Parathyroid adenoma (tissue), 2 donors: ENCODE results near the gene QRSL1.

ENCODE experiments used
- H2AFZ ChIP-seq: fragments of 300-600 bp; sonication (generic); one replicate; pipeline ENCODE4 v1.7.0; 2017; ENCODE audit warnings: antibody characterized with exemption, mild to moderate bottlenecking
- H3K27ac ChIP-seq: fragments of 300-600 bp; sonication (generic); one replicate; pipeline ENCODE4 v1.7.0; 2017
- H3K27me3 ChIP-seq: fragments of 300-600 bp; sonication (generic); one replicate; pipeline ENCODE4 v1.7.0; 2017; ENCODE audit warnings: low read length; ENCODE audit not compliant: control insufficient read depth, insufficient read depth
- H3K36me3 ChIP-seq: fragments of 300-600 bp; sonication (generic); one replicate; pipeline ENCODE4 v1.7.0; 2017; ENCODE audit warnings: low read length; ENCODE audit not compliant: control insufficient read depth, insufficient read depth
- H3K4me1 ChIP-seq: fragments of 300-600 bp; sonication (generic); one replicate; pipeline ENCODE4 v1.7.0; 2017; ENCODE audit warnings: control low read depth
- H3K4me2 ChIP-seq: fragments of 300-600 bp; sonication (generic); one replicate; pipeline ENCODE4 v1.7.0; 2017; ENCODE audit warnings: low read length
- H3K4me3 ChIP-seq: fragments of 300-600 bp; sonication (generic); one replicate; pipeline ENCODE4 v1.7.0; 2017; ENCODE audit warnings: low read depth, low read length
- H3K79me2 ChIP-seq: fragments of 300-600 bp; sonication (generic); one replicate; pipeline ENCODE4 v1.7.0; 2017; ENCODE audit warnings: control low read depth
- H3K9ac ChIP-seq: fragments of 300-600 bp; sonication (generic); one replicate; pipeline ENCODE4 v1.7.0; 2017; ENCODE audit warnings: mild to moderate bottlenecking
- H3K9me3 ChIP-seq: fragments of 300-600 bp; sonication (generic); one replicate; pipeline ENCODE4 v1.7.0; 2017; ENCODE audit warnings: low read length; ENCODE audit not compliant: control insufficient read depth
- TF ChIP-seq, protein P1 (sequence below): fragments of 300-600 bp; sonication (generic); IDR thresholded peaks from one replicate; pipeline ENCODE4 v1.7.0; 2017; ENCODE audit warnings: antibody characterized with exemption, mild to moderate bottlenecking
- donor health status: primary hyperparathyroidism.

The QRSL1 gene

DNA sequence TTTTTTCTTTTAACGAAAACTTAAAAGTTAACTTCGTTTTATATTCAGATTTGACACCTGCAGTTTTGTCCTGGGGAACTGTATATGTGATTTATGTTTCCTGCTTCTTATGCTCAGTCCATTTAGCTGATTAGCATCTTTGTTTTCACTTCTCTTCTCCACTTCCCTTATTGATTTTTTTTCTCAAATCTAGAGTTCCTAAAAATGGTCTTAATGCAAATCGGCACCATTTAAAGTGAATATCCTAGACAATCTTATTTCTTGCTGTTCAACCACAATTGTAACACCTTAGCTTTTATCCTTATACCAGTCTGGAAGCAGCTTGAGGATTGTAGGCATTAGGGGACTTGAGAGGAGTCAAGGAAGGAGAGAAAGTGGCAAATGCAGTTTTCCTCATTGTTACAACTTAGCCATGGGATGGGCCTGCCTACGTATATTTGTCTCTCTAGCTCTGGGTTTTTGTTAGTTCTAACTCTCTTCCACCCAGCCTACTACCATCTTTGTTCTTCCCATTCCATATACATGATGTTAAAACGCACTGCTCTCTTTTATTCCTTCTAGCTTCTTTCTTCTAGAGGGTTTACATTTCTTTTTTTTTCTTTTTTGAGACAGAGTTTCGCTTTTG lies 8.5 kb downstream of the QRSL1 start:
- no peak overlapping the region for H3K27ac ChIP-seq
- no peak overlapping the region for H3K9ac ChIP-seq
- H2AFZ ChIP-seq: no peak overlapping the region
- H3K4me1 ChIP-seq: no peaks in the 10 kb centered on the region
- no peaks in the 10 kb centered on the region for H3K27me3 ChIP-seq
- peaks cover 25% of the 10 kb centered on the region for H3K79me2 ChIP-seq
- TF ChIP-seq, protein P1, sequence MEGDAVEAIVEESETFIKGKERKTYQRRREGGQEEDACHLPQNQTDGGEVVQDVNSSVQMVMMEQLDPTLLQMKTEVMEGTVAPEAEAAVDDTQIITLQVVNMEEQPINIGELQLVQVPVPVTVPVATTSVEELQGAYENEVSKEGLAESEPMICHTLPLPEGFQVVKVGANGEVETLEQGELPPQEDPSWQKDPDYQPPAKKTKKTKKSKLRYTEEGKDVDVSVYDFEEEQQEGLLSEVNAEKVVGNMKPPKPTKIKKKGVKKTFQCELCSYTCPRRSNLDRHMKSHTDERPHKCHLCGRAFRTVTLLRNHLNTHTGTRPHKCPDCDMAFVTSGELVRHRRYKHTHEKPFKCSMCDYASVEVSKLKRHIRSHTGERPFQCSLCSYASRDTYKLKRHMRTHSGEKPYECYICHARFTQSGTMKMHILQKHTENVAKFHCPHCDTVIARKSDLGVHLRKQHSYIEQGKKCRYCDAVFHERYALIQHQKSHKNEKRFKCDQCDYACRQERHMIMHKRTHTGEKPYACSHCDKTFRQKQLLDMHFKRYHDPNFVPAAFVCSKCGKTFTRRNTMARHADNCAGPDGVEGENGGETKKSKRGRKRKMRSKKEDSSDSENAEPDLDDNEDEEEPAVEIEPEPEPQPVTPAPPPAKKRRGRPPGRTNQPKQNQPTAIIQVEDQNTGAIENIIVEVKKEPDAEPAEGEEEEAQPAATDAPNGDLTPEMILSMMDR: no peak
- no peak overlapping the region for H3K4me2 ChIP-seq
- H3K4me3 ChIP-seq: no peak overlapping the region
- H3K9me3 ChIP-seq: no peaks in the 10 kb centered on the region
- no peaks in the 10 kb centered on the region for H3K36me3 ChIP-seq

DNA sequence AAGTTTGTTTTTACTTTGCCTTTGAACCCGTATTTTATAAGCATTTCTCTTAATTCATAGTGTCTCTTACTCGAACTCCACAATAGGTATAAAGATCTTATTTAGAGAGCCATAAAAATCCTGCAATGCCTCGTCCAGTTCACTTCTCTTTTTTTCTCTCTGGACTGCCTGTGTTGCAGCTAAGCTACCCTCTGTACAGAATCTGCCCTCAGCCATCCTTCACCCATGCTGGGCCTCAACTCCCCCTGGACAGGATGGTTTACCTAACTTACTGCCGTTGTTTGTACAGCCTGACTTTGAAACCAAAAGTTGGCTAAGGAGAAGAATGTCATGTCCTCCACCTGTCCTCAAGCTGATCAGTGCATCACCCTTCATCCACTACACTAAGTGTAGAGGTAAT lies 10.4 kb downstream of the QRSL1 start:
- no peak overlapping the region for H3K27ac ChIP-seq
- no peaks in the 10 kb centered on the region for H3K4me1 ChIP-seq
- H2AFZ ChIP-seq: no peak overlapping the region
- H3K4me3 ChIP-seq: no peak overlapping the region
- no peaks in the 10 kb centered on the region for H3K36me3 ChIP-seq
- H3K9me3 ChIP-seq: no peaks in the 10 kb centered on the region
- no peak overlapping the region for H3K9ac ChIP-seq
- peaks cover 13% of the 10 kb centered on the region for H3K79me2 ChIP-seq
- H3K4me2 ChIP-seq: no peak overlapping the region
- TF ChIP-seq, protein P1: no peak
- H3K27me3 ChIP-seq: no peaks in the 10 kb centered on the region

DNA sequence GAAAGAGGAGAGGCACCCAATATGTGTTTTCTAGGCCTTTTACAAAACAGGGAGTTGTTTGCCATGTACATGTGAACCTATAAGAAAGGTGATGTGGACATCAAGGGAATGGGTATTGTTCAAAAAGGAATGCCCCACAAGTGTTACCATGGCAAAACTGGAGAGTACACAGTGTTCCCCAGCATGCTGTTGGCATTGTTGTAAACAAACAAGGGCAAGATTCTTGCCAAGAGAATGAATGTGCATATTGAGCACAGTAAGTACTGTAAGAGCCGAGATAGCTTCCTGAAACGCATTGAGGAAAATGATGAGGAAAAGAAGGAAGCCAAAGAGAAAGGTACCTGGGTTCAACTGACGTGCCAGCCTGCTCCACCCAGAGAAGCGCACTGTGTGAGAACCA lies 13.1 kb downstream of the QRSL1 start:
- Histone ChIP-seq H3K4me2 (no peak overlapping the region), H3K27me3 (no peaks in the 10 kb centered on the region), H3K36me3 (no peaks in the 10 kb centered on the region), H3K79me2 (peaks cover 6% of the 10 kb centered on the region), H3K27ac (no peak overlapping the region), H2AFZ (no peak overlapping the region), H3K9ac (no peak overlapping the region), H3K4me3 (no peak overlapping the region), H3K4me1 (no peaks in the 10 kb centered on the region), H3K9me3 (no peaks in the 10 kb centered on the region)
- TF ChIP-seq, protein P1: no peak

DNA sequence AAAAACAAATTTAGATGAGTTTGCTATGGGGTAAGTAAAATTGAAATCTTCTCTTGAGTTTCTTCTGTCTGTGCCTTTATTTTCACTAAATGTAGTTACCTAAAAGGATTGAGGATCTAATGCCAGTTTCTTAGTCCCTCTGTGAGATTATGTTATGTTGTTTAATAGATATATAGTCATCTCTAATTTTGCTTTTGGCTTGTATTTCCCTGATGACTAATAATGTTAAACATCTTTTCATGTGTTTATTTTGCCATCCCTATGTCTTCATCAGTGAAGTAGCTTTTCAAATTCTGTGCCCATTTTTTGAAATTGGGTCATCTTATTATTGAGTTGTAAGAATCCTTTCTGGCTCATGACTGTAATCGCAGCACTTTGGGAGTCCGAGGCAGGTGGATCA lies 13.7 kb downstream of the QRSL1 start:
- Histone ChIP-seq H2AFZ (no peak overlapping the region), H3K4me1 (no peaks in the 10 kb centered on the region), H3K36me3 (no peaks in the 10 kb centered on the region)

More for the DNA sequence above, 13.7 kb downstream of the QRSL1 start:
- no peaks in the 10 kb centered on the region for H3K27me3 ChIP-seq
- TF ChIP-seq, protein P1: no peak
- no peak overlapping the region for H3K27ac ChIP-seq
- no peak overlapping the region for H3K4me3 ChIP-seq
- peaks cover 6% of the 10 kb centered on the region for H3K79me2 ChIP-seq
- no peaks in the 10 kb centered on the region for H3K9me3 ChIP-seq
- H3K4me2 ChIP-seq: no peak overlapping the region
- H3K9ac ChIP-seq: no peak overlapping the region
